Measurements from ENCODE around the gene SLC22A3. TPM values are rescaled to one million over a fixed set of nuclear protein-coding genes. Genes with fewer than 3 reads are reported as not detected.
"Not testable (repeated sequence)": the region's sequence is repeated elsewhere in the genome, so short reads cannot be mapped to it uniquely, and the experiment has no call there.

Gene SLC22A3
- total and polyA plus RNA-seq, 8 donors, result 16.1 to 42.9 (median 32.0) TPM

- DNase-seq (no peak), ATAC-seq (no peak)
- no peak overlapping the region for H3K27ac ChIP-seq
- TF ChIP-seq, protein P1, sequence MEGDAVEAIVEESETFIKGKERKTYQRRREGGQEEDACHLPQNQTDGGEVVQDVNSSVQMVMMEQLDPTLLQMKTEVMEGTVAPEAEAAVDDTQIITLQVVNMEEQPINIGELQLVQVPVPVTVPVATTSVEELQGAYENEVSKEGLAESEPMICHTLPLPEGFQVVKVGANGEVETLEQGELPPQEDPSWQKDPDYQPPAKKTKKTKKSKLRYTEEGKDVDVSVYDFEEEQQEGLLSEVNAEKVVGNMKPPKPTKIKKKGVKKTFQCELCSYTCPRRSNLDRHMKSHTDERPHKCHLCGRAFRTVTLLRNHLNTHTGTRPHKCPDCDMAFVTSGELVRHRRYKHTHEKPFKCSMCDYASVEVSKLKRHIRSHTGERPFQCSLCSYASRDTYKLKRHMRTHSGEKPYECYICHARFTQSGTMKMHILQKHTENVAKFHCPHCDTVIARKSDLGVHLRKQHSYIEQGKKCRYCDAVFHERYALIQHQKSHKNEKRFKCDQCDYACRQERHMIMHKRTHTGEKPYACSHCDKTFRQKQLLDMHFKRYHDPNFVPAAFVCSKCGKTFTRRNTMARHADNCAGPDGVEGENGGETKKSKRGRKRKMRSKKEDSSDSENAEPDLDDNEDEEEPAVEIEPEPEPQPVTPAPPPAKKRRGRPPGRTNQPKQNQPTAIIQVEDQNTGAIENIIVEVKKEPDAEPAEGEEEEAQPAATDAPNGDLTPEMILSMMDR (IDR thresholded peaks at IDR 0.05), result no peak
- H3K27me3 ChIP-seq, result peaks cover 0 to 18% of the 10 kb centered on the region in 2 donors
- no peaks in the 10 kb centered on the region for H3K9me3 ChIP-seq
- H3K4me3 ChIP-seq, result no peak overlapping the region
- no peaks in the 10 kb centered on the region for H3K36me3 ChIP-seq
- H3K4me1 ChIP-seq, result no peaks in the 10 kb centered on the region
- intact Hi-C loops (cut with DNase I), result no loop called here
These were observed 121.0 kb downstream of the SLC22A3 start for GRCh38 chr6:160469153-160469552.

DNA sequence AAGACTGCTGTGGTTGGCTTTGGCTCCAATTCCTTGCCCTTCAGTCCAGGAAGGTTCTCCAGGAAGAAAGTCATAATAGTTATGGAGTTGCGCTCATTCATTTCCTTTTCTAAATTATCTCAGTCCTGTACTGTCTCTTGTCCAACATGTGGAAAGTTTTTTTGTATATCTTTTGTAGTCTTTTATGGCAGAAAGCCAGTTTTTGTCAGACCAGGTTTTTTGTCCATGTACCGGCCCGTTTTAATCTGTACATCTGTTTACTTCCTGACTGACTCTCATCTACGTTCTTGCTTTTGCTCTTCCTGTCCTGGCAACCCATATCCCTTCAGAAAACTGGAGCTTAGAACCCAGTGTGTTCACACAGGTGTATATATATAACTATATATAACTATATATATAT, 127.9 kb downstream of the SLC22A3 start:
- H3K27ac ChIP-seq; intact Hi-C loops (cut with DNase I); DNase-seq; H3K27me3 ChIP-seq; H3K4me1 ChIP-seq; ATAC-seq; H3K4me3 ChIP-seq; H3K9me3 ChIP-seq; H3K36me3 ChIP-seq: not testable (repeated sequence)

GRCh38 chr6:160477072-160477471, 128.9 kb downstream of the SLC22A3 start:
- ATAC-seq; intact Hi-C loops (cut with DNase I); H3K4me1 ChIP-seq; H3K27me3 ChIP-seq; H3K36me3 ChIP-seq; H3K9me3 ChIP-seq; H3K4me3 ChIP-seq; H3K27ac ChIP-seq; DNase-seq: not testable (repeated sequence)

GRCh38 chr6:160477901-160478300, 129.7 kb downstream of the SLC22A3 start:
- H3K27me3 ChIP-seq, result no peaks in the 10 kb centered on the region
- no peak for DNase-seq
- intact Hi-C loops (cut with DNase I), result no loop called here

DNA sequence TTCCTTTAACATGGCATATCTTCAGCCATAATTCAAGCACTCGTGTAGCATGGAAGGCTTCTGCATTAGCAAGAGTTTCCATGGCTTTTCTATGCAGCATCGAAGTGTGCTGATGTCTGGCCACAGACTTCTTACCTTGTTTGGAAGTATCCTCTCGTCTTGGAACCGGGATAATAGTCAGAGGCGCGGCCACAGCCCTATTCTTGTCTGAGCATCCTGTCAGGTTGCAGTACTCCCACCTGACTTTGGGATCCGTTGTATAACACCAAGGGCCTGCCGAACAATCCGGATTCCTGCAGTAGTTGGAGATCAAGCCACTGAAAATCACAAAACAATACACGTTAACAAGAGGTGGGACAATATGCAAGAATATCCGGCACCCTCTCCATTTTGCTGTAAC, 138.9 kb downstream of the SLC22A3 start:
- DNase-seq, result no peak
- Histone ChIP-seq H3K4me1 (no peaks in the 10 kb centered on the region), H3K9me3 (no peaks in the 10 kb centered on the region), H3K36me3 (no peaks in the 10 kb centered on the region), H3K27ac (no peak overlapping the region), H3K4me3 (no peak overlapping the region), H3K27me3 (no peaks in the 10 kb centered on the region)
- TF ChIP-seq, protein P1 (IDR thresholded peaks at IDR 0.05), result no peak
- no peak for ATAC-seq
- intact Hi-C loops (cut with DNase I), result no loop called here

More at GRCh38 chr6:160477901-160478300, 129.7 kb downstream of the SLC22A3 start:
- Histone ChIP-seq H3K9me3 (no peaks in the 10 kb centered on the region), H3K27ac (no peak overlapping the region), H3K36me3 (no peaks in the 10 kb centered on the region), H3K4me3 (no peak overlapping the region), H3K4me1 (no peaks in the 10 kb centered on the region)
- TF ChIP-seq, protein P1 (IDR thresholded peaks at IDR 0.05), result no peak
- ATAC-seq, result no peak

GRCh38 chr6:160489091-160489490, 140.9 kb downstream of the SLC22A3 start:
- no peaks in the 10 kb centered on the region for H3K9me3 ChIP-seq
- ATAC-seq, result no peak

More at GRCh38 chr6:160489091-160489490, 140.9 kb downstream of the SLC22A3 start:
- intact Hi-C loops (cut with DNase I), result no loop called here
- DNase-seq, result no peak
- H3K4me1 ChIP-seq, result no peaks in the 10 kb centered on the region
- TF ChIP-seq, protein P1 (IDR thresholded peaks at IDR 0.05), result no peak
- no peak overlapping the region for H3K4me3 ChIP-seq
- no peak overlapping the region for H3K27ac ChIP-seq
- no peaks in the 10 kb centered on the region for H3K36me3 ChIP-seq
- H3K27me3 ChIP-seq, result no peaks in the 10 kb centered on the region

All from left lung (tissue), 10 donors.